GM12891 (cell line): ENCODE data around the gene MILR1.

ENCODE experiments used
- PAX5 ChIP-seq: IDR thresholded peaks from 2 replicates; pipeline ENCODE4 v1.6.1; 2011; ENCODE audit warnings: low read length, moderate library complexity, mild to moderate bottlenecking; ENCODE audit not compliant: insufficient read depth, severe bottlenecking
- POLR2A ChIP-seq: IDR thresholded peaks from 2 replicates; pipeline ENCODE4 v1.6.1; 2011; ENCODE audit warnings: low read depth, low read length, control low read depth
- POLR2AphosphoS5 ChIP-seq: IDR thresholded peaks from 2 replicates; pipeline ENCODE4 v1.6.1; 2011; ENCODE audit warnings: low read depth, low read length, control low read depth
- POU2F2 ChIP-seq: IDR thresholded peaks from 2 replicates; pipeline ENCODE4 v1.6.1; 2011; ENCODE audit warnings: low read depth, mild to moderate bottlenecking, control low read depth, low read length, moderate library complexity
- SPI1 ChIP-seq: IDR thresholded peaks from 2 replicates; pipeline ENCODE4 v1.6.1; 2011; ENCODE audit warnings: low read depth, low read length, control low read depth
- TAF1 ChIP-seq: IDR thresholded peaks from 2 replicates; pipeline ENCODE4 v1.6.1; 2011; ENCODE audit warnings: low read depth, low read length, control low read depth

- no peak for TF ChIP-seq POLR2AphosphoS5
- TF ChIP-seq POLR2A = no peak
- TF ChIP-seq SPI1 = no peak
- TF ChIP-seq TAF1 = no peak
- no peak for TF ChIP-seq POU2F2
- no peak for TF ChIP-seq PAX5
These were observed 23.7 kb upstream of the MILR1 start for GRCh38 chr17:64425191-64425590.
